G401 (cell line): ENCODE results near the gene RNF149. TPM values are rescaled to one million over a fixed set of nuclear protein-coding genes. Genes with fewer than 3 reads are reported as not detected.
A peak's percentile ranks its signal among the peaks of the same experiment; 100 is the strongest.
"Not testable (repeated sequence)": the region's sequence is repeated elsewhere in the genome, so short reads cannot be mapped to it uniquely, and the experiment has no call there.

ENCODE experiments used
- DNase-seq: peaks from one replicate; pipeline ENCODE4 v3.0.0-alpha.2; 2015; ENCODE audit warnings: low spot score
- in situ Hi-C: cut with HindIII; loops from 2 replicates; pipeline ENCODE4 v1.10.0; 2016; ENCODE audit warnings: low sequenced_read_pairs, mixed read lengths
- total RNA-seq: library from RNA; depleted of rRNA; stranded (reverse); fragments of >200 nt; shearing (Covaris generic); gene quantifications from 2 replicates; pipeline ENCODE4 v1.2.3, GENCODE V29; 2014

Gene RNF149
- total RNA-seq, 1 experiment from 2014 or later: 21.7 TPM

GRCh38 chr2:101337877-101338276, 29.4 kb upstream of the RNF149 start:
- no peak for DNase-seq
- in situ Hi-C loops: no loop called here

- no peak for DNase-seq
- in situ Hi-C loops: no loop called here
These were observed 24.6 kb upstream of the RNF149 start for GRCh38 chr2:101332885-101333766.

- in situ Hi-C loops: no loop called here
- no peak for DNase-seq
These were observed 22.7 kb upstream of the RNF149 start for GRCh38 chr2:101331202-101331601.

- in situ Hi-C loops: no loop called here
- no peak for DNase-seq
These were observed 21.9 kb upstream of the RNF149 start for GRCh38 chr2:101330253-101330933.

- in situ Hi-C loops: no loop called here
- DNase-seq: no peak
These were observed 20.5 kb upstream of the RNF149 start for GRCh38 chr2:101329026-101329425.

- in situ Hi-C loops: no loop called here
These were observed 20.0 kb upstream of the RNF149 start for GRCh38 chr2:101328474-101329007.

GRCh38 chr2:101327863-101328394, 19.4 kb upstream of the RNF149 start:
- DNase-seq: no peak
- in situ Hi-C loops: no loop called here

More at GRCh38 chr2:101328474-101329007, 20.0 kb upstream of the RNF149 start:
- DNase-seq: no peak

- DNase-seq: no peak
- in situ Hi-C loops: no loop called here
These were observed 16.9 kb upstream of the RNF149 start for GRCh38 chr2:101325425-101325824.

- in situ Hi-C loops, DNase-seq: not testable (repeated sequence)
These were observed 8.1 kb upstream of the RNF149 start for GRCh38 chr2:101316568-101316967.

GRCh38 chr2:101311696-101312017, 3.2 kb upstream of the RNF149 start:
- in situ Hi-C loops: no loop called here
- DNase-seq: no peak

- DNase-seq: no peak
- in situ Hi-C loops: no loop called here
These were observed 2.6 kb upstream of the RNF149 start for GRCh38 chr2:101310834-101311695.

- in situ Hi-C loops: no loop called here
- no peak for DNase-seq
These were observed 1.8 kb upstream of the RNF149 start for GRCh38 chr2:101310090-101310833.

GRCh38 chr2:101307950-101308431, 510 bp downstream of the RNF149 start:
- in situ Hi-C loops: no loop called here
- DNase-seq: no peak

- in situ Hi-C loops: no loop called here
- no peak for DNase-seq
These were observed 998 bp downstream of the RNF149 start for GRCh38 chr2:101307503-101307902.

- DNase-seq: peak; percentile 31
- in situ Hi-C loops: no loop called here
These were observed 2.1 kb downstream of the RNF149 start for GRCh38 chr2:101306410-101306809.

GRCh38 chr2:101305492-101306078, 2.9 kb downstream of the RNF149 start:
- in situ Hi-C loops: no loop called here

GRCh38 chr2:101305035-101305434, 3.5 kb downstream of the RNF149 start:
- in situ Hi-C loops: no loop called here

More at GRCh38 chr2:101305492-101306078, 2.9 kb downstream of the RNF149 start:
- no peak for DNase-seq

GRCh38 chr2:101303688-101304087, 4.8 kb downstream of the RNF149 start:
- in situ Hi-C loops: no loop called here

More at GRCh38 chr2:101305035-101305434, 3.5 kb downstream of the RNF149 start:
- DNase-seq: no peak

More at GRCh38 chr2:101303688-101304087, 4.8 kb downstream of the RNF149 start:
- DNase-seq: no peak
